K562 (cell line): ENCODE measurements around the gene UBR1. TPM values are rescaled to one million over a fixed set of nuclear protein-coding genes. Genes with fewer than 3 reads are reported as not detected.

Experiments
- BHLHE40 ChIP-seq: IDR thresholded peaks from 2 replicates; pipeline ENCODE4 v1.6.1; 2011; ENCODE audit warnings: low read length, improper control_type of control experiment
- CCNT2 ChIP-seq: IDR thresholded peaks from 2 replicates; pipeline ENCODE4 v1.6.1; 2011; ENCODE audit warnings: borderline replicate concordance, low read depth, mild to moderate bottlenecking, moderate library complexity, mixed read lengths, low read length; ENCODE audit not compliant: insufficient read length; ENCODE audit errors: extremely low read depth
- SIRT6 ChIP-seq: IDR thresholded peaks from one replicate; pipeline ENCODE4 v1.6.1; 2012; ENCODE audit warnings: low read depth, mild to moderate bottlenecking, control low read depth, inconsistent platforms, low read length, moderate library complexity
- ZEB2 ChIP-seq: fragments of 450-650 bp; IDR thresholded peaks from 2 replicates; pipeline ENCODE4 v1.6.1; 2016
- ZNF197 ChIP-seq: fragments of 200-800 bp; sonication (Bioruptor generic); IDR thresholded peaks from 2 replicates; pipeline ENCODE4 v1.6.1; 2016; ENCODE audit warnings: low read depth, missing genetic modification characterization, missing compliant biosample characterization
- ZNF239 ChIP-seq: fragments of 250-450 bp; sonication (Bioruptor Pico); IDR thresholded peaks from 2 replicates; pipeline ENCODE4 v1.4.0; 2020; ENCODE audit warnings: mild to moderate bottlenecking
- polyA plus RNA-seq, 8 experiments: library from polyadenylated mRNA; depleted of rRNA in 4 of 8; stranded (reverse) in 5 of 8; unstranded in 3 of 8; fragments of >200 nt; fragmentation: Nextera tagmentation in 2 of 8; fragmentation: Illumina TruSeq in 1 of 8; extraction: Ambion mirVana in 2 of 8; extraction: Trizol in 1 of 8; gene quantifications; 2 replicates each; pipeline versions ENCODE4 v1.2.1 to v1.2.3, GENCODE V29; 2011 to 2014; ENCODE audit warnings: inconsistent platforms in 1 of 8, missing spikeins in 1 of 8
- total RNA-seq, 7 experiments: library from RNA; depleted of rRNA in 6 of 7; stranded (reverse); fragments of >200 nt in 6 of 7; fragmentation: Illumina TruSeq in 2 of 7; extraction: Trizol in 2 of 7; gene quantifications; 2 replicates each; pipeline versions ENCODE4 v1.2.1 to v1.2.3, GENCODE V29; 2011 to 2021; ENCODE audit warnings: low replicate concordance in 1 of 7
- TF ChIP-seq, protein P1 (sequence below): sonication (generic); formaldehyde crosslinking; IDR thresholded peaks from 2 replicates; pipeline ENCODE4 v1.8.0; 2022; ENCODE audit warnings: missing genetic modification reagents, mild to moderate bottlenecking, borderline replicate concordance
- TF ChIP-seq, protein P2 (sequence below), 2 experiments: fragments of 450-650 bp in 1 of 2; IDR thresholded peaks; 2 replicates each; pipeline ENCODE4 v1.6.1; 2011 to 2017; ENCODE audit warnings: low read depth in 2 of 2, antibody characterized with exemption in 1 of 2, borderline replicate concordance in 1 of 2, low read length in 1 of 2, mild to moderate bottlenecking in 1 of 2, mixed read lengths in 1 of 2; ENCODE audit not compliant: control insufficient read depth in 1 of 2
- TF ChIP-seq, protein P3 (sequence below): fragments of 450-650 bp; IDR thresholded peaks from 2 replicates; pipeline ENCODE4 v1.6.1; 2016; ENCODE audit warnings: mild to moderate bottlenecking, moderate library complexity

The UBR1 gene
- total and polyA plus RNA-seq, 9 of the 15 experiments (the other 6 are each of a cell fraction or from before 2014, with no cell fraction given): 5.8 to 30.7 (median 15.3) TPM

DNA sequence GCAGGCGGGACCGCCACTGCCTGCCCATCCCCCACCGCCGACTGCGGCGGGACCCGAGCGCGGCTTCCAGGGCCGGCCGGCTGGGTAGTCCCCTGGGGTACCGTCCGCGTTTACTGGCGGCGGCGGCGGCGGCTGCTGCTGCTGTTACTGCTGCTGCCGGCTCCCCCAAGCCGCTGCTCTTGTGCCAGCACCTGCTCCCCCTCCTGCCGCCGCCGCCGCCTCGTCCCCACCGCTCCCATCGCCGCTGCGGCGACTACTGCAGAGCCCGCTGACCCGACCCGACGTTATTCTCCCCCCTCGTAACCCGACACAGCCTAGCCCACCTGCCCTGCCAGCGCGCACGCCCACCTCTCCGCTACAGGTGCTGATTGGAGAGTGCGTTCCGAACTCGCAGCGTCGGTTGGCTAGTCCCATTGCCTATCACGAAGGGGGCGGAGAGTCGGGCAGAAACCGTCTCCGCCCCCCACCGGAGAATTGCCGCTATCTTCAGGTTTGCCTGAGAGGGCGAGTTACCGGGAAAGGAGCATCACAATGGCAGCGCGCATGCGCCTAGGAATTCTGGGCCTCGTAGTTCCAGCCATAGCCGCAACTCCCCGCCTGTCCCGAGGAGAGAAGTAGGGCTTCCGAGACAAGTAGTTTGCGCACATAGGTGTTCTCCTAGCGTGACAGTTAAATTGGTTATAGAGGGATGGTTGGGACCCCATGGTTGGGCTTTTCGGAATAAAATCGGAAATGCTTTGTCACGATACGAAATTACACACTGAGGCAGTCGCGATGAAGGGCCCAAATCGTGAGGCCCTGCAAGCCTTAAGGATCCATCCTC is 185.1 kb downstream of the UBR1 start, which contains the start of gene TTBK2 (continued):
- TF ChIP-seq, protein P1, sequence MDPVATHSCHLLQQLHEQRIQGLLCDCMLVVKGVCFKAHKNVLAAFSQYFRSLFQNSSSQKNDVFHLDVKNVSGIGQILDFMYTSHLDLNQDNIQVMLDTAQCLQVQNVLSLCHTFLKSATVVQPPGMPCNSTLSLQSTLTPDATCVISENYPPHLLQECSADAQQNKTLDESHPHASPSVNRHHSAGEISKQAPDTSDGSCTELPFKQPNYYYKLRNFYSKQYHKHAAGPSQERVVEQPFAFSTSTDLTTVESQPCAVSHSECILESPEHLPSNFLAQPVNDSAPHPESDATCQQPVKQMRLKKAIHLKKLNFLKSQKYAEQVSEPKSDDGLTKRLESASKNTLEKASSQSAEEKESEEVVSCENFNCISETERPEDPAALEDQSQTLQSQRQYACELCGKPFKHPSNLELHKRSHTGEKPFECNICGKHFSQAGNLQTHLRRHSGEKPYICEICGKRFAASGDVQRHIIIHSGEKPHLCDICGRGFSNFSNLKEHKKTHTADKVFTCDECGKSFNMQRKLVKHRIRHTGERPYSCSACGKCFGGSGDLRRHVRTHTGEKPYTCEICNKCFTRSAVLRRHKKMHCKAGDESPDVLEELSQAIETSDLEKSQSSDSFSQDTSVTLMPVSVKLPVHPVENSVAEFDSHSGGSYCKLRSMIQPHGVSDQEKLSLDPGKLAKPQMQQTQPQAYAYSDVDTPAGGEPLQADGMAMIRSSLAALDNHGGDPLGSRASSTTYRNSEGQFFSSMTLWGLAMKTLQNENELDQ (CRISPR knock-in tag): no peak
- peak; percentile 63 for TF ChIP-seq CCNT2
- TF ChIP-seq, protein P2, sequence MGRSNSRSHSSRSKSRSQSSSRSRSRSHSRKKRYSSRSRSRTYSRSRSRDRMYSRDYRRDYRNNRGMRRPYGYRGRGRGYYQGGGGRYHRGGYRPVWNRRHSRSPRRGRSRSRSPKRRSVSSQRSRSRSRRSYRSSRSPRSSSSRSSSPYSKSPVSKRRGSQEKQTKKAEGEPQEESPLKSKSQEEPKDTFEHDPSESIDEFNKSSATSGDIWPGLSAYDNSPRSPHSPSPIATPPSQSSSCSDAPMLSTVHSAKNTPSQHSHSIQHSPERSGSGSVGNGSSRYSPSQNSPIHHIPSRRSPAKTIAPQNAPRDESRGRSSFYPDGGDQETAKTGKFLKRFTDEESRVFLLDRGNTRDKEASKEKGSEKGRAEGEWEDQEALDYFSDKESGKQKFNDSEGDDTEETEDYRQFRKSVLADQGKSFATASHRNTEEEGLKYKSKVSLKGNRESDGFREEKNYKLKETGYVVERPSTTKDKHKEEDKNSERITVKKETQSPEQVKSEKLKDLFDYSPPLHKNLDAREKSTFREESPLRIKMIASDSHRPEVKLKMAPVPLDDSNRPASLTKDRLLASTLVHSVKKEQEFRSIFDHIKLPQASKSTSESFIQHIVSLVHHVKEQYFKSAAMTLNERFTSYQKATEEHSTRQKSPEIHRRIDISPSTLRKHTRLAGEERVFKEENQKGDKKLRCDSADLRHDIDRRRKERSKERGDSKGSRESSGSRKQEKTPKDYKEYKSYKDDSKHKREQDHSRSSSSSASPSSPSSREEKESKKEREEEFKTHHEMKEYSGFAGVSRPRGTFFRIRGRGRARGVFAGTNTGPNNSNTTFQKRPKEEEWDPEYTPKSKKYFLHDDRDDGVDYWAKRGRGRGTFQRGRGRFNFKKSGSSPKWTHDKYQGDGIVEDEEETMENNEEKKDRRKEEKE (IDR thresholded peaks at IDR 0.05; ENCODE audit: borderline replicate concordance in 1 of 2, control insufficient read depth in 1 of 2, low read depth in 2 of 2, low read length in 1 of 2): no peak
- no peak for TF ChIP-seq ZNF197 (CRISPR knock-in tag)
- no peak for TF ChIP-seq SIRT6
- TF ChIP-seq, protein P3, sequence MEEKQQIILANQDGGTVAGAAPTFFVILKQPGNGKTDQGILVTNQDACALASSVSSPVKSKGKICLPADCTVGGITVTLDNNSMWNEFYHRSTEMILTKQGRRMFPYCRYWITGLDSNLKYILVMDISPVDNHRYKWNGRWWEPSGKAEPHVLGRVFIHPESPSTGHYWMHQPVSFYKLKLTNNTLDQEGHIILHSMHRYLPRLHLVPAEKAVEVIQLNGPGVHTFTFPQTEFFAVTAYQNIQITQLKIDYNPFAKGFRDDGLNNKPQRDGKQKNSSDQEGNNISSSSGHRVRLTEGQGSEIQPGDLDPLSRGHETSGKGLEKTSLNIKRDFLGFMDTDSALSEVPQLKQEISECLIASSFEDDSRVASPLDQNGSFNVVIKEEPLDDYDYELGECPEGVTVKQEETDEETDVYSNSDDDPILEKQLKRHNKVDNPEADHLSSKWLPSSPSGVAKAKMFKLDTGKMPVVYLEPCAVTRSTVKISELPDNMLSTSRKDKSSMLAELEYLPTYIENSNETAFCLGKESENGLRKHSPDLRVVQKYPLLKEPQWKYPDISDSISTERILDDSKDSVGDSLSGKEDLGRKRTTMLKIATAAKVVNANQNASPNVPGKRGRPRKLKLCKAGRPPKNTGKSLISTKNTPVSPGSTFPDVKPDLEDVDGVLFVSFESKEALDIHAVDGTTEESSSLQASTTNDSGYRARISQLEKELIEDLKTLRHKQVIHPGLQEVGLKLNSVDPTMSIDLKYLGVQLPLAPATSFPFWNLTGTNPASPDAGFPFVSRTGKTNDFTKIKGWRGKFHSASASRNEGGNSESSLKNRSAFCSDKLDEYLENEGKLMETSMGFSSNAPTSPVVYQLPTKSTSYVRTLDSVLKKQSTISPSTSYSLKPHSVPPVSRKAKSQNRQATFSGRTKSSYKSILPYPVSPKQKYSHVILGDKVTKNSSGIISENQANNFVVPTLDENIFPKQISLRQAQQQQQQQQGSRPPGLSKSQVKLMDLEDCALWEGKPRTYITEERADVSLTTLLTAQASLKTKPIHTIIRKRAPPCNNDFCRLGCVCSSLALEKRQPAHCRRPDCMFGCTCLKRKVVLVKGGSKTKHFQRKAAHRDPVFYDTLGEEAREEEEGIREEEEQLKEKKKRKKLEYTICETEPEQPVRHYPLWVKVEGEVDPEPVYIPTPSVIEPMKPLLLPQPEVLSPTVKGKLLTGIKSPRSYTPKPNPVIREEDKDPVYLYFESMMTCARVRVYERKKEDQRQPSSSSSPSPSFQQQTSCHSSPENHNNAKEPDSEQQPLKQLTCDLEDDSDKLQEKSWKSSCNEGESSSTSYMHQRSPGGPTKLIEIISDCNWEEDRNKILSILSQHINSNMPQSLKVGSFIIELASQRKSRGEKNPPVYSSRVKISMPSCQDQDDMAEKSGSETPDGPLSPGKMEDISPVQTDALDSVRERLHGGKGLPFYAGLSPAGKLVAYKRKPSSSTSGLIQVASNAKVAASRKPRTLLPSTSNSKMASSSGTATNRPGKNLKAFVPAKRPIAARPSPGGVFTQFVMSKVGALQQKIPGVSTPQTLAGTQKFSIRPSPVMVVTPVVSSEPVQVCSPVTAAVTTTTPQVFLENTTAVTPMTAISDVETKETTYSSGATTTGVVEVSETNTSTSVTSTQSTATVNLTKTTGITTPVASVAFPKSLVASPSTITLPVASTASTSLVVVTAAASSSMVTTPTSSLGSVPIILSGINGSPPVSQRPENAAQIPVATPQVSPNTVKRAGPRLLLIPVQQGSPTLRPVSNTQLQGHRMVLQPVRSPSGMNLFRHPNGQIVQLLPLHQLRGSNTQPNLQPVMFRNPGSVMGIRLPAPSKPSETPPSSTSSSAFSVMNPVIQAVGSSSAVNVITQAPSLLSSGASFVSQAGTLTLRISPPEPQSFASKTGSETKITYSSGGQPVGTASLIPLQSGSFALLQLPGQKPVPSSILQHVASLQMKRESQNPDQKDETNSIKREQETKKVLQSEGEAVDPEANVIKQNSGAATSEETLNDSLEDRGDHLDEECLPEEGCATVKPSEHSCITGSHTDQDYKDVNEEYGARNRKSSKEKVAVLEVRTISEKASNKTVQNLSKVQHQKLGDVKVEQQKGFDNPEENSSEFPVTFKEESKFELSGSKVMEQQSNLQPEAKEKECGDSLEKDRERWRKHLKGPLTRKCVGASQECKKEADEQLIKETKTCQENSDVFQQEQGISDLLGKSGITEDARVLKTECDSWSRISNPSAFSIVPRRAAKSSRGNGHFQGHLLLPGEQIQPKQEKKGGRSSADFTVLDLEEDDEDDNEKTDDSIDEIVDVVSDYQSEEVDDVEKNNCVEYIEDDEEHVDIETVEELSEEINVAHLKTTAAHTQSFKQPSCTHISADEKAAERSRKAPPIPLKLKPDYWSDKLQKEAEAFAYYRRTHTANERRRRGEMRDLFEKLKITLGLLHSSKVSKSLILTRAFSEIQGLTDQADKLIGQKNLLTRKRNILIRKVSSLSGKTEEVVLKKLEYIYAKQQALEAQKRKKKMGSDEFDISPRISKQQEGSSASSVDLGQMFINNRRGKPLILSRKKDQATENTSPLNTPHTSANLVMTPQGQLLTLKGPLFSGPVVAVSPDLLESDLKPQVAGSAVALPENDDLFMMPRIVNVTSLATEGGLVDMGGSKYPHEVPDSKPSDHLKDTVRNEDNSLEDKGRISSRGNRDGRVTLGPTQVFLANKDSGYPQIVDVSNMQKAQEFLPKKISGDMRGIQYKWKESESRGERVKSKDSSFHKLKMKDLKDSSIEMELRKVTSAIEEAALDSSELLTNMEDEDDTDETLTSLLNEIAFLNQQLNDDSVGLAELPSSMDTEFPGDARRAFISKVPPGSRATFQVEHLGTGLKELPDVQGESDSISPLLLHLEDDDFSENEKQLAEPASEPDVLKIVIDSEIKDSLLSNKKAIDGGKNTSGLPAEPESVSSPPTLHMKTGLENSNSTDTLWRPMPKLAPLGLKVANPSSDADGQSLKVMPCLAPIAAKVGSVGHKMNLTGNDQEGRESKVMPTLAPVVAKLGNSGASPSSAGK: no peak
- no peak for TF ChIP-seq ZNF239
- TF ChIP-seq BHLHE40: no peak; the same call in 1 of the 2 replicates
- TF ChIP-seq ZEB2: no peak
